ENCODE data around the gene DARS2. TPM values are rescaled to one million over a fixed set of nuclear protein-coding genes. Genes with fewer than 3 reads are reported as not detected.
A peak's percentile ranks its signal among the peaks of the same experiment; 100 is the strongest.

Gene DARS2
- total and polyA plus RNA-seq, 10 of the 15 experiments (the other 5 are each of a cell fraction or from before 2014, with no cell fraction given) = 23.9 to 69.7 (median 37.3) TPM

GRCh38 chr1:173868266-173869020 is 44.0 kb downstream of the DARS2 start, which contains the start of gene ZBTB37 (continued):
- TF ChIP-seq RBBP5 (conservative IDR thresholded peaks at IDR 0.05) (no peak), CEBPZ (IDR thresholded peaks at IDR 0.05; ENCODE audit: low read depth, low read length) (no peak), DPF2 (IDR thresholded peaks at IDR 0.05) (peak; percentile 68; the same call in 1 of the 2 replicates), IRF5 (IDR thresholded peaks at IDR 0.05; ENCODE audit: borderline replicate concordance) (no peak), EED (IDR thresholded peaks at IDR 0.05; ENCODE audit: low read depth) (peak; percentile 35; the same call in 1 of the 2 replicates), SKIL (IDR thresholded peaks at IDR 0.05; ENCODE audit: low read depth, poor library complexity, severe bottlenecking) (no peak), POLR2AphosphoS2 (IDR thresholded peaks at IDR 0.05; ENCODE audit: low read depth, low read length) (no peak), NBN (IDR thresholded peaks at IDR 0.05) (no peak), IRF4 (IDR thresholded peaks at IDR 0.05; ENCODE audit: low read depth, low read length) (no peak), MTA3 (IDR thresholded peaks at IDR 0.05; ENCODE audit: borderline replicate concordance, low read length) (no peak), PKNOX1 (IDR thresholded peaks at IDR 0.05) (no peak), EP300 (IDR thresholded peaks at IDR 0.05; ENCODE audit: borderline replicate concordance in 1 of 2, control insufficient read depth in 1 of 2, low read depth in 2 of 2, low read length in 2 of 2) (no peak), HDGF (IDR thresholded peaks at IDR 0.05) (0 out of 2 replicates have a peak, but pooled peaks have one; percentile 0), ZNF622 (IDR thresholded peaks at IDR 0.05) (no peak), ZBED1 (IDR thresholded peaks at IDR 0.05; ENCODE audit: borderline replicate concordance) (no peak), ASH2L (IDR thresholded peaks at IDR 0.05; ENCODE audit: borderline replicate concordance, low read depth) (no peak), CREB1 (IDR thresholded peaks at IDR 0.05; ENCODE audit: low read depth) (no peak), PAX5 (IDR thresholded peaks at IDR 0.05; ENCODE audit: borderline replicate concordance, low read depth, low read length) (peak; percentile 68; the same call in 1 of the 2 replicates), ETV6 (conservative IDR thresholded peaks at IDR 0.05 in 1 of 2, IDR thresholded peaks at IDR 0.05 in 1 of 2; ENCODE audit: borderline replicate concordance in 1 of 2, low read depth in 1 of 2) (peak in 1 of 2 experiments; percentile 96; a peak in 3 of 4 replicates), FOXK2 (IDR thresholded peaks at IDR 0.05) (no peak), GATAD2B (conservative IDR thresholded peaks at IDR 0.05; ENCODE audit: low read depth) (peak; percentile 78; the same call in 1 of the 2 replicates), PML (IDR thresholded peaks at IDR 0.05; ENCODE audit: low read length) (no peak; the same call in 1 of the 2 replicates)

All from GM12878 (cell line).